ENCODE results near the gene CDH3. TPM values are rescaled to one million over a fixed set of nuclear protein-coding genes. Genes with fewer than 3 reads are reported as not detected.

Gene CDH3
- total RNA-seq, 2 donors from 2014 or later, result 79.6 to 88.1 TPM

DNA sequence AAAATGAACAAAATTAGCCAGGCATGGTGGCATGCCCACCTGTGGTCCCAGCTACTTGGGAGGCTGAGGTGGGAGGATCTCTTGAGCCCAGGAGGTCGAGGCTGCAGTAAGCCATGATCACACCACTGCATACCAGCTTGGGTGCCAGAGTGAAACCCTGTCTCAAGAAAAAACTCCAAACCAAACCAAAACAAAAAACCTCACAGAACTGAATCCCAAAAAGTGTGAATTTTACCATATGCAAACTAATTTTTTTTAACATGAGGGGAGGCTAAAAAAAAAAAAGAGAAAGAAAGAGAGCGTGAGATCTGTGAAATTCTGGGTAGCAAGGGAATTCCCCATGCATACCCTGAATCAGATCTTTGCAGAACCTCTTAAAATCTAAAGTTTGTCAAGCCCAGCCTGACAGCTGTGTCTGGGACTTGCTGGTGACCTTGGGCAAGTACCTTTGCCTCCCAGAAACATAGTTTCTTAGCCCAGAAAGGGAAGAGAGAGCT lies 74.9 kb downstream of the CDH3 start:
- peaks cover 6% of the 10 kb centered on the region for H3K9me3 Mint-ChIP-seq
- no peak overlapping the region for H3K9ac ChIP-seq (ENCODE audit: extremely low read depth, low read length, poor library complexity, severe bottlenecking)
- H3K27me3 Mint-ChIP-seq (ENCODE audit: insufficient read depth), result no peaks in the 10 kb centered on the region
- H3K27ac Mint-ChIP-seq, result no peak overlapping the region
- peaks cover 8% of the 10 kb centered on the region for H3K4me1 Mint-ChIP-seq
- no peak overlapping the region for H3K27ac ChIP-seq (ENCODE audit: low read depth, low read length)
- H3K9me3 ChIP-seq (ENCODE audit: control insufficient read depth, low read length), result no peaks in the 10 kb centered on the region
- no peak overlapping the region for H3K4me3 ChIP-seq (ENCODE audit: low read length)
- H3K36me3 Mint-ChIP-seq (ENCODE audit: low read depth), result no peaks in the 10 kb centered on the region
- no peaks in the 10 kb centered on the region for H3K27me3 ChIP-seq (ENCODE audit: control insufficient read depth, insufficient read depth, low read length, poor library complexity, severe bottlenecking)
- DNase-seq, result no peak
- no peaks in the 10 kb centered on the region for H3K36me3 ChIP-seq (ENCODE audit: control insufficient read depth, insufficient read depth, low read length)
- TF ChIP-seq, protein P1, sequence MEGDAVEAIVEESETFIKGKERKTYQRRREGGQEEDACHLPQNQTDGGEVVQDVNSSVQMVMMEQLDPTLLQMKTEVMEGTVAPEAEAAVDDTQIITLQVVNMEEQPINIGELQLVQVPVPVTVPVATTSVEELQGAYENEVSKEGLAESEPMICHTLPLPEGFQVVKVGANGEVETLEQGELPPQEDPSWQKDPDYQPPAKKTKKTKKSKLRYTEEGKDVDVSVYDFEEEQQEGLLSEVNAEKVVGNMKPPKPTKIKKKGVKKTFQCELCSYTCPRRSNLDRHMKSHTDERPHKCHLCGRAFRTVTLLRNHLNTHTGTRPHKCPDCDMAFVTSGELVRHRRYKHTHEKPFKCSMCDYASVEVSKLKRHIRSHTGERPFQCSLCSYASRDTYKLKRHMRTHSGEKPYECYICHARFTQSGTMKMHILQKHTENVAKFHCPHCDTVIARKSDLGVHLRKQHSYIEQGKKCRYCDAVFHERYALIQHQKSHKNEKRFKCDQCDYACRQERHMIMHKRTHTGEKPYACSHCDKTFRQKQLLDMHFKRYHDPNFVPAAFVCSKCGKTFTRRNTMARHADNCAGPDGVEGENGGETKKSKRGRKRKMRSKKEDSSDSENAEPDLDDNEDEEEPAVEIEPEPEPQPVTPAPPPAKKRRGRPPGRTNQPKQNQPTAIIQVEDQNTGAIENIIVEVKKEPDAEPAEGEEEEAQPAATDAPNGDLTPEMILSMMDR (conservative IDR thresholded peaks at IDR 0.05), result no peak
- H3K4me3 Mint-ChIP-seq, result no peak overlapping the region
- H3K4me1 ChIP-seq (ENCODE audit: control insufficient read depth, insufficient read depth, low read length), result no peaks in the 10 kb centered on the region
- WGBS, 2 experiments (ENCODE audit: insufficient coverage in 1 of 2, insufficient read length in 1 of 2), result 91 to 100% methylated on average over 1 to 2 of the region's 2 CpGs

DNA sequence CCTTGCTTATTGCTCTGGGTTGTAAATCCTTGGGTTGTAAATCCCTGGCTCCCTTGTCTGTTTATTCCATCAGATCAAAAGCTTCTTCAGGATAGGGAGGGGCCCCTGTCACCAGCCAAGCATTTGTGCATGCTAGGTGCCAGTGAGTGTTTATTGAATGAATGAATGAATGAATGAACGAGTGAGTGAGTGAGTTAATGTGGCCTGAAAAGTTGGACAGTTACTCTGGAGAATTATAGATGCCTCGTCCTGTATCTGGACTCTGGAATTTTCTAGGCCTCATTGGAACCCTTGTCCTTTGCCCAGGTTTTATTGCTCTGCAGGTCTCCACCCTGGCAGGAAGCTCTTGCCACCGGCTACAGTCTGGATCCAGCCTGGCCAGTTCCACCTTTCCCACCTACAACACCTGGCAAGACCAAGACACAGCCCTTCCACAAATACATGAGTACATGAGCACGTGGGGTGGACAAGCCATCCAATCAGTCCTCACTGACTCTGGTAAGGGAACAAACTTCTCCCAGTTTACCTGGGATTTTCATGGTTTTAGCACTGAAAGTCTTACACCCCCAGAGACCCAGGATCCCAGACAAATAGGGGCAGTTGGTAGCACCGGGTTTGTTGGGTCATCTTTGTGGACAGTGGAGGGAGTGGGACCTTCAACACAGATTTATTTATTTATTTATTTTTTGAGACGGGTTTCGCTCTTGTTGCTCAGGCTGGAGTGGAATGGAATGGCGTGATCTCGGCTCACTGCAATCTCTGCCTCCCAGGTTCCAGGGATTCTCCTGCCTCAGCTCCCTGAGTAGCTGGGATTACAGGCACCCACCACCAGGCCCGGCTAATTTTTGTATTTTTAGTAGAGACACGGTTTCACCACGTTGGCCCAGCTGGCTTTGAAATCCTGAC lies 77.3 kb downstream of the CDH3 start:
- Histone ChIP-seq H3K4me1 (ENCODE audit: control insufficient read depth, insufficient read depth, low read length) (no peaks in the 10 kb centered on the region), H3K36me3 (ENCODE audit: control insufficient read depth, insufficient read depth, low read length) (no peaks in the 10 kb centered on the region), H3K4me3 (ENCODE audit: low read length) (no peak overlapping the region), H3K9me3 (ENCODE audit: control insufficient read depth, low read length) (no peaks in the 10 kb centered on the region), H3K9ac (ENCODE audit: extremely low read depth, low read length, poor library complexity, severe bottlenecking) (no peak overlapping the region), H3K27ac (ENCODE audit: low read depth, low read length) (no peak overlapping the region), H3K27me3 (ENCODE audit: control insufficient read depth, insufficient read depth, low read length, poor library complexity, severe bottlenecking) (no peaks in the 10 kb centered on the region)
- 66 to 88% methylated on average over 4 to 10 of the region's 12 CpGs for WGBS, 2 experiments (ENCODE audit: insufficient coverage in 1 of 2, insufficient read length in 1 of 2)
- Mint-ChIP-seq H3K4me1 (peaks cover 8% of the 10 kb centered on the region), H3K4me3 (no peak overlapping the region), H3K36me3 (ENCODE audit: low read depth) (no peaks in the 10 kb centered on the region), H3K27me3 (ENCODE audit: insufficient read depth) (peaks cover 3% of the 10 kb centered on the region), H3K27ac (no peak overlapping the region), H3K9me3 (peaks cover 4% of the 10 kb centered on the region)
- TF ChIP-seq, protein P1 (conservative IDR thresholded peaks at IDR 0.05), result no peak
- no peak for DNase-seq

DNA sequence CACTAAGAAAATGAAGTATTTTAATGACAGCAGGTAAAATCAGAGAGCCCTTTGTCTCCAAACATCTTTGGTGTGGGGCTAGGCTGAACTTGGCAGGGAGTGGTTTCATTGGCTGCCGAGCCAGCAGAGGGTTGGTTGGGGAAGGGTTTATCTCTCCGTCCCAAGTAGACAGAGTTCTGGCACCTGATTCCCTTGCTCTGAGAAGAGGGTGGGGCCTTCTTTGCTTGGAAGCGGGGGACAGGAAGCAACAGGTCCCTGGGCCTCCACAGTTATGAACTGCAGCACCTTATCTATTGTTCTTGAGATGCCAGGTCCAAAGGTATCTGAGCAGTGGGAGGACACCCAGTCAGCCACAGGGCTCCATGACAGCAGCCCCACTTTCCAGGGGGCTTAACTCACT lies 79.7 kb downstream of the CDH3 start:
- WGBS, 2 experiments (ENCODE audit: insufficient coverage in 1 of 2, insufficient read length in 1 of 2), result 80 to 94% methylated on average over 2 to 3 of the region's 3 CpGs
- H3K36me3 ChIP-seq (ENCODE audit: control insufficient read depth, insufficient read depth, low read length), result no peaks in the 10 kb centered on the region
- DNase-seq, result no peak
- TF ChIP-seq, protein P1 (conservative IDR thresholded peaks at IDR 0.05), result no peak
- Mint-ChIP-seq H3K27ac (no peak overlapping the region), H3K4me1 (peaks cover 8% of the 10 kb centered on the region), H3K27me3 (ENCODE audit: insufficient read depth) (peaks cover 3% of the 10 kb centered on the region), H3K36me3 (ENCODE audit: low read depth) (no peaks in the 10 kb centered on the region), H3K9me3 (no peaks in the 10 kb centered on the region), H3K4me3 (no peak overlapping the region)
- H3K27me3 ChIP-seq (ENCODE audit: control insufficient read depth, insufficient read depth, low read length, poor library complexity, severe bottlenecking), result no peaks in the 10 kb centered on the region
- H3K4me3 ChIP-seq (ENCODE audit: low read length), result no peak overlapping the region
- no peaks in the 10 kb centered on the region for H3K9me3 ChIP-seq (ENCODE audit: control insufficient read depth, low read length)
- H3K9ac ChIP-seq (ENCODE audit: extremely low read depth, low read length, poor library complexity, severe bottlenecking), result no peak overlapping the region
- H3K4me1 ChIP-seq (ENCODE audit: control insufficient read depth, insufficient read depth, low read length), result no peaks in the 10 kb centered on the region
- no peak overlapping the region for H3K27ac ChIP-seq (ENCODE audit: low read depth, low read length)
